NB4 (cell line): ENCODE measurements around the gene FMNL3.
A peak's percentile ranks its signal among the peaks of the same experiment; 100 is the strongest.

Source experiments
- CTCF ChIP-seq: IDR thresholded peaks from one replicate; pipeline ENCODE4 v1.5.1; 2012; ENCODE audit warnings: low read depth, low read length
- MYC ChIP-seq: IDR thresholded peaks from 2 replicates; pipeline ENCODE4 v1.6.1; 2011; ENCODE audit warnings: low read depth, low read length
- POLR2A ChIP-seq: IDR thresholded peaks from 2 replicates; pipeline ENCODE4 v1.6.1; 2011; ENCODE audit warnings: mild to moderate bottlenecking; ENCODE audit not compliant: insufficient read length; ENCODE audit errors: extremely low read depth

- TF ChIP-seq CTCF (peak; percentile 16), POLR2A (no peak), MYC (no peak)
Observed at GRCh38 chr12:49609875-49610154, 97.4 kb downstream of the FMNL3 start.
